ENCODE measurements around the gene WASF2. TPM values are rescaled to one million over a fixed set of nuclear protein-coding genes. Genes with fewer than 3 reads are reported as not detected.

Gene WASF2
- total and polyA plus RNA-seq, 2 experiments from 2014 or later = 32.7 to 53.4 TPM

DNA sequence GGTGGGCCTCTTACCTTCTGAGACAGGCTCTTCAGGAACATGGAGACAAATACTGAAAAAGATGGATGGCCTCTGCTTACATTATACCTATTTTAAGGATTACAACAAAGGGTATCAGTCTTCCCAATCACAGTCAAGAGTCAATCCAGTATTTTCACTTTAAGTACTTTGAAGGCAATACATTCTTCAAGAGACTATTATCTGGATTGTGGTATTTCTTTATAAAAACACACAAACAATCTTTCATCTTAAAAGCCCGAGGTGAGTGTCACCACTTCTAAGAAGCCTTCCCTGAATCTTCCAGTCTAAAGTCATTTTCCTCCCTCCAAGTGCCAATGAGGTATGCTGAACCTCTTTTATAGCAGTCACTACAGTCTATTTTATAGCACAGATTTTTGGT is 45.3 kb downstream of the WASF2 start:
- DNase-seq (ENCODE audit: low read depth in 1 of 2, low spot score in 1 of 2) = no peak
- Histone ChIP-seq H3K9me3 (ENCODE audit: low read depth) (no peaks in the 10 kb centered on the region), H3K4me1 (ENCODE audit: low read depth) (peaks cover 34% of the 10 kb centered on the region), H3K27me3 (no peaks in the 10 kb centered on the region), H3K36me3 (no peaks in the 10 kb centered on the region), H3K27ac (peak overlapping the region; percentile 10), H3K4me3 (no peak overlapping the region)
- TF ChIP-seq, protein P1, sequence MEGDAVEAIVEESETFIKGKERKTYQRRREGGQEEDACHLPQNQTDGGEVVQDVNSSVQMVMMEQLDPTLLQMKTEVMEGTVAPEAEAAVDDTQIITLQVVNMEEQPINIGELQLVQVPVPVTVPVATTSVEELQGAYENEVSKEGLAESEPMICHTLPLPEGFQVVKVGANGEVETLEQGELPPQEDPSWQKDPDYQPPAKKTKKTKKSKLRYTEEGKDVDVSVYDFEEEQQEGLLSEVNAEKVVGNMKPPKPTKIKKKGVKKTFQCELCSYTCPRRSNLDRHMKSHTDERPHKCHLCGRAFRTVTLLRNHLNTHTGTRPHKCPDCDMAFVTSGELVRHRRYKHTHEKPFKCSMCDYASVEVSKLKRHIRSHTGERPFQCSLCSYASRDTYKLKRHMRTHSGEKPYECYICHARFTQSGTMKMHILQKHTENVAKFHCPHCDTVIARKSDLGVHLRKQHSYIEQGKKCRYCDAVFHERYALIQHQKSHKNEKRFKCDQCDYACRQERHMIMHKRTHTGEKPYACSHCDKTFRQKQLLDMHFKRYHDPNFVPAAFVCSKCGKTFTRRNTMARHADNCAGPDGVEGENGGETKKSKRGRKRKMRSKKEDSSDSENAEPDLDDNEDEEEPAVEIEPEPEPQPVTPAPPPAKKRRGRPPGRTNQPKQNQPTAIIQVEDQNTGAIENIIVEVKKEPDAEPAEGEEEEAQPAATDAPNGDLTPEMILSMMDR (IDR thresholded peaks at IDR 0.05; ENCODE audit: low read depth, low read length) = no peak

DNA sequence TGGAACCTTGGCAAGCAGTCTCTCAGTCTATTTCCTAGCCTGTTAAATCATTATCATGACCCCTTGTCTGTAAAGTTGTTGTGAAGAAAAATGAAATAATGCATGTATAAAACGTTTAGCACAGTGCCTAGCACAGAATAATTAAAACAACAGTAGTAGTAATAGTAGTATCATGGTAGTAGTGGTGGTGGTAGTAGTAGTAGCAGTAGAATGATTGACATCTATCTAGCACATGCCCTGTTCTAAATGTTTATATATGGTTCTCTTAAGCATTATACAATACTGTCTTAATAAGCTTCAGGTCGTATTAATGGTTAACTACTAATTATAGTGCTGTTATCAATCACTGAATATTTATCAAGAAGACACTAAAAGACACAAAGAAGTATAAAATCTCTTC is 50.8 kb downstream of the WASF2 start:
- H3K4me1 ChIP-seq (ENCODE audit: low read depth) = peaks cover 37% of the 10 kb centered on the region
- H3K27ac ChIP-seq = peak overlapping the region; percentile 8
- DNase-seq (ENCODE audit: low read depth in 1 of 2, low spot score in 1 of 2) = no peak
- H3K4me3 ChIP-seq = no peak overlapping the region
- no peaks in the 10 kb centered on the region for H3K9me3 ChIP-seq (ENCODE audit: low read depth)
- H3K27me3 ChIP-seq = no peaks in the 10 kb centered on the region
- TF ChIP-seq, protein P1 (IDR thresholded peaks at IDR 0.05; ENCODE audit: low read depth, low read length) = no peak
- no peaks in the 10 kb centered on the region for H3K36me3 ChIP-seq

DNA sequence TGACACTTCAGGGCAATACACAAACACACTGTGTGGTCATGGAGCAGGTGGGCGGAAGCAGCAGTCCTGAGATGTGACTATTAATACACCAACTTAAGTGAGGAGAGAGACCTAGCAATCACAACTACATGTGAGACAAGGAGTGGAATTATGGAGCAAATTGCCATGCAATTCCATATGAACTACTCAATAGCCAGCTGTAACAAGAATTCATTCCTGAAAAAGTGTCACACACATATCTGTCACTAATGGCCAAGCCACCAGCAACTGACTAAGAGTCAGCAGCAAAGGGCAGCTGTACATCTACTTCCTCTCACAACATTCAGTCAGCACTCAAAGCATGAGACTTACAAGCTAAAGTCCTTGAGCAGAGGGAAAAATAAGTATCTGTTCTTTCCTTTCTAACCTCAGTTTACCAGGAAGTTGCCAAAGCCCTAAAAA is 51.3 kb downstream of the WASF2 start:
- Histone ChIP-seq H3K9me3 (ENCODE audit: low read depth) (no peaks in the 10 kb centered on the region), H3K36me3 (no peaks in the 10 kb centered on the region), H3K4me3 (no peak overlapping the region), H3K27me3 (no peaks in the 10 kb centered on the region), H3K27ac (peak overlapping the region; percentile 8), H3K4me1 (ENCODE audit: low read depth) (peaks cover 42% of the 10 kb centered on the region)
- TF ChIP-seq, protein P1 (IDR thresholded peaks at IDR 0.05; ENCODE audit: low read depth, low read length) = no peak
- DNase-seq (ENCODE audit: low read depth in 1 of 2, low spot score in 1 of 2) = no peak

DNA sequence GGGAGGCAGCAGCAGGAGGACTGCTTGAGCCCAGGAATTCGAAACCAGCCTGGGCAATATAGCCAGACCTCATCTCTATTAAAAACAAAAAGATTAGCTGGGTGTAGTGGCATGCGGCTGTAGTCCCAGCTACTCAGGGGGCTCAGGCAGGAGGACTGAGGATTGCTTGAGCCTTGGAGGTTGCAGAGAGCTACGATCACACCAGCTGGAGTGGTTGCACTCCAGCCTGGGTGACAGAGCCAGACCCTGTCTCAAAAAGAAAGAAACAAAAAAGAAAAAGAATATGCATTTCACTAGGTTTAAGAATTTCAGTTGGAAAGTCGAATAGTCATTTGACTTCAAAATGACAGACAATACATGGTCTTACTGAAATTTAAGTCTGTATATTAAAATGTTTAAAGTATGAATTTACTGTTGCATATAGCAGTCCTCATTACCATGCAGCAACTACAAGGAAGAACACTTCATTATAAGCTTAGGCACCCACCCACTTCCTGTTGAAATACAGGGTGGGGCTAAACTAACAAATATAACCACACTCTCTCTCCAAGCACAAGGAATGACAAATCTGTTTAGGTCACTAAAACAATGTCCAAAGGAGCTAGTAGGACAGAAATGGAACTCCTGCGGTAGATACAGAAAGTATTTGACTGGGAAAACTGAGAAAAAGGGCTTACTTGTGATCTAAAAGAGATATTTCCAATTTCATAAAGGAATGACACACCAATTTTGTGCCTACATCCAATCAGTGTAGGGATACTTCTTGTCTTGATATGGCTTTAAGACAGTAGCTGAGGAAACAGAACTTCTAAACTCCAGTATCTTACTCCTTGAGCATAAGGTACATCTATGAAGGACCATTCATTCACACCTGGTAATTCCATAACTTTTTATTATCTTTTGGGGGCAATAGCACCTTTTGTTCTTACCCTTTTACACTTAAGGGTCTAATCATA is 53.5 kb downstream of the WASF2 start:
- peak overlapping the region; percentile 62 for H3K27ac ChIP-seq
- no peaks in the 10 kb centered on the region for H3K9me3 ChIP-seq (ENCODE audit: low read depth)
- H3K36me3 ChIP-seq = no peaks in the 10 kb centered on the region
- H3K27me3 ChIP-seq = no peaks in the 10 kb centered on the region
- no peak overlapping the region for H3K4me3 ChIP-seq
- DNase-seq (ENCODE audit: low read depth in 1 of 2, low spot score in 1 of 2) = peak in 1 of 2 donors; percentile 57
- H3K4me1 ChIP-seq (ENCODE audit: low read depth) = peaks cover 53% of the 10 kb centered on the region
- TF ChIP-seq, protein P1 (IDR thresholded peaks at IDR 0.05; ENCODE audit: low read depth, low read length) = no peak

DNA sequence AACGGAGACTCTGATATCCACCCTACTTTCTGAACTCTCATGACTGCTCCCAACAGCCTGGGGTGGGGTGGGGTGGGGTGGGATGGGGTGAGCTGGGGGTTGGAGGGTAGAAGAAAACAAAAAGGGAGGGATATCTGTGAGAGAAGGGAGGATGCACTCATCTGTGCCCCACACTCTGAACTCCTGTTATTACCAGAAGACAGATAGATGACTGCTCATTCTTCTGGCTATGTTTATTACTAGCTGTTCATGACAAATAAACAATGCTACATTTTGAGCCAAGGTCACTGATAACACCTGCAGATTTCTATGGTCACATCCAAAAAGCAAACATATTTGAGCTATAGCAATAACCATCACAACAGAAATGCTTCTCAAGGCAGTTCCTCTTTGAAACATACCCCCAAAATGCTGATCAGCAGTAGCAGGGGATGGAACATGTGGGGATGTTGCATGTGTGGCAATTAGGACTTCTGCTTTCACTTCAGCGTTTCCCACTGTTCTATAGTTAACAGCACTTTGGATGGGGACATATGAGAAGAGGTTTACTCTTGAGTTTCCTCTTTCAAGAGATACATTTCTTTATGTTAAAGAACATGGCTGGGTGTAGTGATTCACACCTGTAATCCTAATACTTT is 54.3 kb downstream of the WASF2 start:
- TF ChIP-seq, protein P1 (IDR thresholded peaks at IDR 0.05; ENCODE audit: low read depth, low read length) = no peak
- Histone ChIP-seq H3K27me3 (no peaks in the 10 kb centered on the region), H3K27ac (peak overlapping the region; percentile 62), H3K9me3 (ENCODE audit: low read depth) (no peaks in the 10 kb centered on the region), H3K36me3 (no peaks in the 10 kb centered on the region), H3K4me3 (no peak overlapping the region), H3K4me1 (ENCODE audit: low read depth) (peaks cover 61% of the 10 kb centered on the region)
- DNase-seq (ENCODE audit: low read depth in 1 of 2, low spot score in 1 of 2) = no peak
